K562 (cell line): Measurements from ENCODE around the gene RNF151. TPM values are rescaled to one million over a fixed set of nuclear protein-coding genes. Genes with fewer than 3 reads are reported as not detected.
A peak's percentile ranks its signal among the peaks of the same experiment; 100 is the strongest.

ENCODE experiments used
- CREB5 ChIP-seq: fragments of 250-450 bp; sonication (Bioruptor Pico); IDR thresholded peaks from 2 replicates; pipeline ENCODE4 v1.5.0; 2020; ENCODE audit warnings: mild to moderate bottlenecking
- GATA2 ChIP-seq: sonication (generic); formaldehyde crosslinking; IDR thresholded peaks from 2 replicates; pipeline ENCODE4 v1.4.0; 2020; ENCODE audit warnings: mild to moderate bottlenecking, missing genetic modification reagents
- MGA ChIP-seq: fragments of 450-650 bp; IDR thresholded peaks from 2 replicates; pipeline ENCODE4 v1.6.1; 2016; ENCODE audit warnings: mild to moderate bottlenecking, moderate library complexity
- MIER1 ChIP-seq: fragments of 450-650 bp; IDR thresholded peaks from 2 replicates; pipeline ENCODE4 v1.6.1; 2016; ENCODE audit warnings: antibody characterized with exemption, mild to moderate bottlenecking, low read depth
- NCOA2 ChIP-seq, 2 experiments: fragments of 450-650 bp; IDR thresholded peaks; 2 replicates each; pipeline ENCODE4 v1.6.1; 2018; ENCODE audit warnings: mild to moderate bottlenecking in 2 of 2, moderate library complexity in 1 of 2; ENCODE audit not compliant: partially characterized antibody in 2 of 2
- STAT6 ChIP-seq: sonication (generic); formaldehyde crosslinking; IDR thresholded peaks from 2 replicates; pipeline ENCODE4 v1.8.1; 2023; ENCODE audit warnings: mild to moderate bottlenecking, missing genetic modification reagents
- UBTF ChIP-seq, 2 experiments: IDR thresholded peaks; 2 replicates each; pipeline ENCODE4 v1.6.1; 2012; ENCODE audit warnings: improper control_type of control experiment in 2 of 2, low read depth in 2 of 2, low read length in 2 of 2, borderline replicate concordance in 1 of 2
- ZNF76 ChIP-seq: fragments of 250-450 bp; sonication (Bioruptor Pico); IDR thresholded peaks from 2 replicates; pipeline ENCODE4 v1.4.0; 2020; ENCODE audit warnings: mild to moderate bottlenecking, moderate library complexity, borderline replicate concordance
- polyA plus RNA-seq, 8 experiments: library from polyadenylated mRNA; depleted of rRNA in 4 of 8; stranded (reverse) in 5 of 8; unstranded in 3 of 8; fragments of >200 nt; fragmentation: Nextera tagmentation in 2 of 8; fragmentation: Illumina TruSeq in 1 of 8; extraction: Ambion mirVana in 2 of 8; extraction: Trizol in 1 of 8; gene quantifications; 2 replicates each; pipeline versions ENCODE4 v1.2.1 to v1.2.3, GENCODE V29; 2011 to 2014; ENCODE audit warnings: inconsistent platforms in 1 of 8, missing spikeins in 1 of 8
- total RNA-seq, 7 experiments: library from RNA; depleted of rRNA in 6 of 7; stranded (reverse); fragments of >200 nt in 6 of 7; fragmentation: Illumina TruSeq in 2 of 7; extraction: Trizol in 2 of 7; gene quantifications; 2 replicates each; pipeline versions ENCODE4 v1.2.1 to v1.2.3, GENCODE V29; 2011 to 2021; ENCODE audit warnings: low replicate concordance in 1 of 7

Gene RNF151
- total and polyA plus RNA-seq, 9 of the 15 experiments (the other 6 are each of a cell fraction or from before 2014, with no cell fraction given): not detected

- TF ChIP-seq CREB5 (no peak), GATA2 (CRISPR knock-in tag) (no peak), MGA (no peak; the same call in 1 of the 2 replicates), UBTF (IDR thresholded peaks at IDR 0.05; ENCODE audit: borderline replicate concordance in 1 of 2, low read depth in 2 of 2, low read length in 2 of 2) (0 out of 4 replicates have a peak, but pooled peaks of 1 of the 2 experiments have one; percentile 32), STAT6 (CRISPR knock-in tag) (no peak), ZNF76 (no peak), NCOA2 (IDR thresholded peaks at IDR 0.05; ENCODE audit: partially characterized antibody in 2 of 2) (no peak), MIER1 (no peak)
Observed at GRCh38 chr16:2009164-2009711, 42.6 kb downstream of the RNF151 start (continued).
